GM19324 (cell line): ENCODE results near the gene UGGT2.

ENCODE experiments used
- ATAC-seq: cut with Tn5 transposase; IDR thresholded peaks from one replicate; pipeline ENCODE4 v1.9.1; 2021; ENCODE audit warnings: mild to moderate bottlenecking, moderate library complexity; ENCODE audit not compliant: unreplicated experiment, low FRiP score

UGGT2 gene, protein sequence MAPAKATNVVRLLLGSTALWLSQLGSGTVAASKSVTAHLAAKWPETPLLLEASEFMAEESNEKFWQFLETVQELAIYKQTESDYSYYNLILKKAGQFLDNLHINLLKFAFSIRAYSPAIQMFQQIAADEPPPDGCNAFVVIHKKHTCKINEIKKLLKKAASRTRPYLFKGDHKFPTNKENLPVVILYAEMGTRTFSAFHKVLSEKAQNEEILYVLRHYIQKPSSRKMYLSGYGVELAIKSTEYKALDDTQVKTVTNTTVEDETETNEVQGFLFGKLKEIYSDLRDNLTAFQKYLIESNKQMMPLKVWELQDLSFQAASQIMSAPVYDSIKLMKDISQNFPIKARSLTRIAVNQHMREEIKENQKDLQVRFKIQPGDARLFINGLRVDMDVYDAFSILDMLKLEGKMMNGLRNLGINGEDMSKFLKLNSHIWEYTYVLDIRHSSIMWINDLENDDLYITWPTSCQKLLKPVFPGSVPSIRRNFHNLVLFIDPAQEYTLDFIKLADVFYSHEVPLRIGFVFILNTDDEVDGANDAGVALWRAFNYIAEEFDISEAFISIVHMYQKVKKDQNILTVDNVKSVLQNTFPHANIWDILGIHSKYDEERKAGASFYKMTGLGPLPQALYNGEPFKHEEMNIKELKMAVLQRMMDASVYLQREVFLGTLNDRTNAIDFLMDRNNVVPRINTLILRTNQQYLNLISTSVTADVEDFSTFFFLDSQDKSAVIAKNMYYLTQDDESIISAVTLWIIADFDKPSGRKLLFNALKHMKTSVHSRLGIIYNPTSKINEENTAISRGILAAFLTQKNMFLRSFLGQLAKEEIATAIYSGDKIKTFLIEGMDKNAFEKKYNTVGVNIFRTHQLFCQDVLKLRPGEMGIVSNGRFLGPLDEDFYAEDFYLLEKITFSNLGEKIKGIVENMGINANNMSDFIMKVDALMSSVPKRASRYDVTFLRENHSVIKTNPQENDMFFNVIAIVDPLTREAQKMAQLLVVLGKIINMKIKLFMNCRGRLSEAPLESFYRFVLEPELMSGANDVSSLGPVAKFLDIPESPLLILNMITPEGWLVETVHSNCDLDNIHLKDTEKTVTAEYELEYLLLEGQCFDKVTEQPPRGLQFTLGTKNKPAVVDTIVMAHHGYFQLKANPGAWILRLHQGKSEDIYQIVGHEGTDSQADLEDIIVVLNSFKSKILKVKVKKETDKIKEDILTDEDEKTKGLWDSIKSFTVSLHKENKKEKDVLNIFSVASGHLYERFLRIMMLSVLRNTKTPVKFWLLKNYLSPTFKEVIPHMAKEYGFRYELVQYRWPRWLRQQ (N-terminal part only)

GRCh38 chr13:96053003-96053703 is at the start of gene UGGT2:
Gene UGGT2, minus strand, starts transcription at chr13:96053401. Its CDS starts 89 bp downstream, at chr13:96053312.
- peak; percentile 100 for ATAC-seq

DNA sequence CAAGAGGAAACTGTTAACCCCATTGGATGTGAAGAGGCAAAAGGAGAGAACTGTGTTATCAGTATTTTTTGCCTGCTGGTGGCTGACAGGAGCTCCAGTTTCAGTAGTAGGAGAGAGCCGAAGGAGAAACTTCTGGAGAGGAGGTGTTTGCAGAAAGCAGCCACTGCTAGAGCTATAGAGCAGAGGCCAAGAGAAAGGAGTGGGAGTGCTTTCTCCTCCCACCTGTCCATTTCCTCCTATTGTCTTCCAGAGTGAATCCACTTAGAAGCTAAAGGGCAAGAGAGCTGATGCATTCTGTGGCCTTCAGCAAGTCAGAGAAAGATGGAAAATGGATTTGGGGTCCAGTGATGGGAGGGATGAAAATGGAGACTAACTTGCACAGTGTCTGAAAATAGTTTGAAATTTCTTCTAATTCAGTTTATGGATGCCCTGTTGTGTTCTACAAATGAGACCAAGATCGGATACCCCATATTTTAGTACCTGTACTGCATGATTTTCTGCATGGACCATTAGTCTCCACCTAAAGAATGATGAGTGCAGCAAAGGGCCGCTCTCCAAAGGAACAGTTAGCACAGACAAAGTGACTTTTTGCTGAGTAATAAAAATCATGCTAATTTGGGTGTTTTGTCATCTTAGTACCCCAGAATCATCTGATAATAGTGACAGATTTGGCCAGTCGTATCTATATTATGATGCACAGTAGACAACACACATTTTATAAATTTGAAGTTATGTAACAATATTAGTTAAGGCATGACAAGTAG is 47.4 kb upstream of the UGGT2 start:
- ATAC-seq: no peak

- ATAC-seq: no peak
Observed at GRCh38 chr13:96093296-96094006, 40.2 kb upstream of the UGGT2 start.

GRCh38 chr13:96091164-96092117 is 38.2 kb upstream of the UGGT2 start:
- no peak for ATAC-seq

- ATAC-seq: peak; percentile 46
Observed at GRCh38 chr13:96090240-96091101, 37.3 kb upstream of the UGGT2 start.

GRCh38 chr13:96089749-96090239 is 36.6 kb upstream of the UGGT2 start, which contains the start of gene HS6ST3:
Gene HS6ST3, plus strand, starts transcription at chr13:96090107.
- ATAC-seq: peak; percentile 41

GRCh38 chr13:96089139-96089538 is 35.9 kb upstream of the UGGT2 start:
- ATAC-seq: no peak

GRCh38 chr13:96086736-96087135 is 33.5 kb upstream of the UGGT2 start:
- no peak for ATAC-seq

DNA sequence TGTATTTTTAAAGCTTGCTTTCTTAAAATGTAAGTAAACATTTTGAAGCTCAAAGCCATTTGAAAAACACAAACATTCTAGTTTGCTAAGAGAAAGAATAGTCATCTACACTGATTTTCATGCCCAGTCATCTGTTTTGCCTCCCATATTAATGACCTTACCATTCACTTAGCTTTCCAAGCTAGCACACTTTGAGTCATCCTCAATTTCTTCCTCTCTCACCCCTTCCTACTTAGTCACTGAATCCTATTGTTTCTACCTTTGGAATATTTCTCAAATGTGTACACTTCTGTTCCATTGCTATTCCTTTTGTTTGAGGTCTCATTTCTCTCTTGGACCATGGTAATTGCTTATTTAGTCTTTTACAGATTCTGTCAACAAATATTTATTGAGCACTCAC is 29.4 kb upstream of the UGGT2 start:
- ATAC-seq: no peak

GRCh38 chr13:96081888-96082287 is 28.7 kb upstream of the UGGT2 start:
- ATAC-seq: no peak

DNA sequence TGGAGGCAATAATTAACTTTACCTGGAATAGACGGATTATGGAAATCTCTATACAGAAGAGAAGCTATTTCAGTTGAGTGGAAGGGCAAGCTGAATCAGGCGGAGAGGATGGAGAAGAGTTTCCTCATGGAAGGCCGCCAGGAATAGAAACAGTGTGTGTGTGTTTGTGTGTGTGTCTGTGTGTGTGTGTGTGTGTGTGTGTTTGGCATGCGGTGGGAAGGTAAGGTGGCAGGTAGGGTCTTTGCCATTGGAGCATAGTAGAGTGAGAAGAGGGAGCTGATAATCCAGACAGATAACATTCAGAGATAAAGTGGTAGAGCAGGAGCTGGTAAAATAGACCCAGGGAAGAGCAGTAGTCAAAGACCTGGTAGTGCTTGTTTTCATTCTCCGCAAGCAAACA is 27.5 kb upstream of the UGGT2 start:
- no peak for ATAC-seq

DNA sequence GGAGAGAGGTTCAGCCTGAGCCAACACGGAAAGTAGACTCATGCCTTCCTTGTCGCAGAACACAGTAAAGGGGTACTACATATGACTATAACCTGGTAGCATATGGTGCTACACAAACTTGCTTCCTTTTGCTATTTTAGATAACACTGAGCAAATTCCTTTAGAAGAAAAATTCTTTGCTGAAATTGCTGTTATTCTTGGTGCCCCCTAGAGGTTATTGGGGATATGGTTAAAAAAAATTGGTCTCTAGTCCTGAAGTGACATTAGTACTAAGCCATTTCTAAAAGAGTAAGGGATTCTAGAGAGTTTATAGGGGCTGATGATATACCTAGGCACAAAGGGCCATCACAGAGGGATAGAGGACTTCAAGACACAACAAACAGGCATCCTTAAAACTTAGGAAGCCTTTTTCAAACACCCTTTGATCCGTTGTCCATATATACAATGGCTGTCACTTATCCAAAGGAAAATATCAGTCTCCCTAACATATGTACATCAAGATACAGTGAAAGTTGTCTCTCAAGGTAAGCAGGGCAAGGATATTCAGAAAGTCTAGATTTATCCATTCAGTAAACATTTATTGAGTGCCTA is 22.8 kb upstream of the UGGT2 start:
- ATAC-seq: no peak

- ATAC-seq: no peak
Observed at GRCh38 chr13:96072392-96072791, 19.2 kb upstream of the UGGT2 start.

- no peak for ATAC-seq
Observed at GRCh38 chr13:96071504-96071903, 18.3 kb upstream of the UGGT2 start.

GRCh38 chr13:96068729-96069128 is 15.5 kb upstream of the UGGT2 start:
- ATAC-seq: no peak

GRCh38 chr13:96065849-96066248 is 12.6 kb upstream of the UGGT2 start:
- no peak for ATAC-seq
